ENCODE results near the gene SIRT2. TPM values are rescaled to one million over a fixed set of nuclear protein-coding genes. Genes with fewer than 3 reads are reported as not detected.

The SIRT2 gene
- polyA plus RNA-seq, 1 donor from 2014 or later = 102 TPM

DNA sequence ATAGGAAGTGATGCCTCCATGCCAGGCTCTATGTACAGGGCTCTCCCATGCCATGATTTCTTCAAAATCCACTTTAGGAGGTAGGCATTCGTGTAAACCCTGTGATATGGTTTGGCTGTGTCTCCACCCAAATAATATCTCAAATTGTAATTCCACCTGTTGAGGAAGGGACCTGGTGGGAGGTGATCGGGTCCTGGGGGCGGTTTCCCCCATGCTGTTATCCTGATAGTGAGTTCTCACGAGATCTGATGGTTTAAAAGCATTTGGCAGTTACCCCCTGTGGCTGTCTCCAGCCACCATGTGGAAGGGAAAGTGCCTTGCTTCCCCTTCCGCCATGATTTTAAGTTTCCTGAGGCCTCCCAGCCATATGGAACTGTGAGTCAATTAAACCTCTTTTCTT is 23.1 kb upstream of the SIRT2 start:
- Histone ChIP-seq H4K20me1 (ENCODE audit: insufficient read depth) (no peaks in the 10 kb centered on the region), H3K79me2 (replicated peaks; ENCODE audit: insufficient read depth, low read length) (no peaks in the 10 kb centered on the region), H3K4me3 (ENCODE audit: low read length) (no peak overlapping the region), H3K27ac (ENCODE audit: low read length) (no peak overlapping the region), H3K36me3 (ENCODE audit: insufficient read depth, low read length) (no peaks in the 10 kb centered on the region), H3K4me2 (ENCODE audit: low read length) (no peak overlapping the region), H3F3A (ENCODE audit: insufficient read depth, low read length, poor library complexity, severe bottlenecking) (no peaks in the 10 kb centered on the region), H3K9me3 (ENCODE audit: low read length) (no peaks in the 10 kb centered on the region), H2AFZ (ENCODE audit: low read depth, low read length) (no peak overlapping the region), H3K27me3 (ENCODE audit: insufficient read depth, low read depth, low read length) (no peaks in the 10 kb centered on the region), H3K9ac (ENCODE audit: low read length) (no peak overlapping the region), H3K9me2 (ENCODE audit: insufficient read depth, low read length) (no peaks in the 10 kb centered on the region)
- TF ChIP-seq, protein P1, sequence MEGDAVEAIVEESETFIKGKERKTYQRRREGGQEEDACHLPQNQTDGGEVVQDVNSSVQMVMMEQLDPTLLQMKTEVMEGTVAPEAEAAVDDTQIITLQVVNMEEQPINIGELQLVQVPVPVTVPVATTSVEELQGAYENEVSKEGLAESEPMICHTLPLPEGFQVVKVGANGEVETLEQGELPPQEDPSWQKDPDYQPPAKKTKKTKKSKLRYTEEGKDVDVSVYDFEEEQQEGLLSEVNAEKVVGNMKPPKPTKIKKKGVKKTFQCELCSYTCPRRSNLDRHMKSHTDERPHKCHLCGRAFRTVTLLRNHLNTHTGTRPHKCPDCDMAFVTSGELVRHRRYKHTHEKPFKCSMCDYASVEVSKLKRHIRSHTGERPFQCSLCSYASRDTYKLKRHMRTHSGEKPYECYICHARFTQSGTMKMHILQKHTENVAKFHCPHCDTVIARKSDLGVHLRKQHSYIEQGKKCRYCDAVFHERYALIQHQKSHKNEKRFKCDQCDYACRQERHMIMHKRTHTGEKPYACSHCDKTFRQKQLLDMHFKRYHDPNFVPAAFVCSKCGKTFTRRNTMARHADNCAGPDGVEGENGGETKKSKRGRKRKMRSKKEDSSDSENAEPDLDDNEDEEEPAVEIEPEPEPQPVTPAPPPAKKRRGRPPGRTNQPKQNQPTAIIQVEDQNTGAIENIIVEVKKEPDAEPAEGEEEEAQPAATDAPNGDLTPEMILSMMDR (IDR thresholded peaks at IDR 0.05; ENCODE audit: poor library complexity, severe bottlenecking) = no peak
- TF ChIP-seq SMC3 (conservative IDR thresholded peaks at IDR 0.05; ENCODE audit: poor library complexity) (no peak), EP300 (conservative IDR thresholded peaks at IDR 0.05; ENCODE audit: poor library complexity, severe bottlenecking) (no peak), RAD21 (conservative IDR thresholded peaks at IDR 0.05) (no peak), MXI1 (conservative IDR thresholded peaks at IDR 0.05; ENCODE audit: poor library complexity, severe bottlenecking) (no peak)
- TF ChIP-seq, protein P2, sequence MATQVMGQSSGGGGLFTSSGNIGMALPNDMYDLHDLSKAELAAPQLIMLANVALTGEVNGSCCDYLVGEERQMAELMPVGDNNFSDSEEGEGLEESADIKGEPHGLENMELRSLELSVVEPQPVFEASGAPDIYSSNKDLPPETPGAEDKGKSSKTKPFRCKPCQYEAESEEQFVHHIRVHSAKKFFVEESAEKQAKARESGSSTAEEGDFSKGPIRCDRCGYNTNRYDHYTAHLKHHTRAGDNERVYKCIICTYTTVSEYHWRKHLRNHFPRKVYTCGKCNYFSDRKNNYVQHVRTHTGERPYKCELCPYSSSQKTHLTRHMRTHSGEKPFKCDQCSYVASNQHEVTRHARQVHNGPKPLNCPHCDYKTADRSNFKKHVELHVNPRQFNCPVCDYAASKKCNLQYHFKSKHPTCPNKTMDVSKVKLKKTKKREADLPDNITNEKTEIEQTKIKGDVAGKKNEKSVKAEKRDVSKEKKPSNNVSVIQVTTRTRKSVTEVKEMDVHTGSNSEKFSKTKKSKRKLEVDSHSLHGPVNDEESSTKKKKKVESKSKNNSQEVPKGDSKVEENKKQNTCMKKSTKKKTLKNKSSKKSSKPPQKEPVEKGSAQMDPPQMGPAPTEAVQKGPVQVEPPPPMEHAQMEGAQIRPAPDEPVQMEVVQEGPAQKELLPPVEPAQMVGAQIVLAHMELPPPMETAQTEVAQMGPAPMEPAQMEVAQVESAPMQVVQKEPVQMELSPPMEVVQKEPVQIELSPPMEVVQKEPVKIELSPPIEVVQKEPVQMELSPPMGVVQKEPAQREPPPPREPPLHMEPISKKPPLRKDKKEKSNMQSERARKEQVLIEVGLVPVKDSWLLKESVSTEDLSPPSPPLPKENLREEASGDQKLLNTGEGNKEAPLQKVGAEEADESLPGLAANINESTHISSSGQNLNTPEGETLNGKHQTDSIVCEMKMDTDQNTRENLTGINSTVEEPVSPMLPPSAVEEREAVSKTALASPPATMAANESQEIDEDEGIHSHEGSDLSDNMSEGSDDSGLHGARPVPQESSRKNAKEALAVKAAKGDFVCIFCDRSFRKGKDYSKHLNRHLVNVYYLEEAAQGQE (IDR thresholded peaks at IDR 0.05; ENCODE audit: borderline replicate concordance) = no peak

DNA sequence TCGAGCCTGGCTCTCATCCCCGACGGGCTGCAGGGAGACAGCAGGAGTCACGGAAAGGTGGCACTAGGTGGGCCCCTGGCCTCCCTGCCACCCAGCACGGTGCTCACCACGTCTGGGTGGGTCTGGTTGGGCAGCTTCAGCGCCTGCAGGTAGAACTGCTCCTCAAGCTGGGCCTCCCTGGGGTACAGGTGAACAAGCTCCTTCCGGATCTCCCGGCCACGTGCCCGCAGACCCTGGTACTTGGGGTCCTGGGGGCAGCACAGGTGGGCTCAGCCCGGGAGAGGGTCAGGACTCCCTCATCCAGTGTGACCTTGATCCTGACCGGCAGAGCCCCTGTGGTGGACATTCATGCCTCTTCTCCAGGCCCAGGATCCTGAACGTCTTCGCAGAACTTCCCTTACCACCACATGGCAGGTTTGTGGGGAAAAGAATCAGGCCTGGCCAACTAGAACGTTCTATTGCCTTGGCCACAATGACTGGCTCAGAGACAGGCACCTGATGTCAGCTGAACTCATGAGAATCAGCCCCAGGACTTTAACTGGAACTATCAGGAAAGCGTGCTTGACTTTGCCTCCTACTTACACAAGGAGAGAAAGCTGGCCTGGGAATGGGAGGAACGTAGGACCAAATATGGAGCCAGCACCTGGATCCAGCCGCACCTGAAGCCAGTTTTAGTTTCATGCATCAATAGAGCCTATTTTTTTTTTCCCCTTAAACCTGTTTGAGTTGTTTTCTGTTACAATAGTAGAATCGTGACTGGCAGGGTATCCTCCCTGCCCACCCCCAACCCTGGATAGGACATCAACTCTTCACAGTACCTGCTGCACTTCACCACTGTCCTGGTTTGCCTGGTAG is 22.2 kb upstream of the SIRT2 start:
- H3K9ac ChIP-seq (ENCODE audit: low read length) = no peak overlapping the region
- no peaks in the 10 kb centered on the region for H3F3A ChIP-seq (ENCODE audit: insufficient read depth, low read length, poor library complexity, severe bottlenecking)
- TF ChIP-seq TAF1 (IDR thresholded peaks at IDR 0.05; ENCODE audit: low read depth) = no peak
- TF ChIP-seq RAD21 (conservative IDR thresholded peaks at IDR 0.05) = no peak
- TF ChIP-seq, protein P2 (IDR thresholded peaks at IDR 0.05; ENCODE audit: borderline replicate concordance) = no peak
- no peak for TF ChIP-seq POLR2AphosphoS5 (IDR thresholded peaks at IDR 0.05)
- no peak for TF ChIP-seq EZH2 (IDR thresholded peaks at IDR 0.05; ENCODE audit: borderline replicate concordance, insufficient read depth, low read length, poor library complexity, severe bottlenecking)
- TF ChIP-seq EP300 (conservative IDR thresholded peaks at IDR 0.05; ENCODE audit: poor library complexity, severe bottlenecking) = no peak
- TF ChIP-seq, protein P1 (IDR thresholded peaks at IDR 0.05; ENCODE audit: poor library complexity, severe bottlenecking) = no peak
- TF ChIP-seq MXI1 (conservative IDR thresholded peaks at IDR 0.05; ENCODE audit: poor library complexity, severe bottlenecking) = no peak
- TF ChIP-seq SMC3 (conservative IDR thresholded peaks at IDR 0.05; ENCODE audit: poor library complexity) = no peak
- no peaks in the 10 kb centered on the region for H3K9me3 ChIP-seq (ENCODE audit: low read length)
- H3K36me3 ChIP-seq (ENCODE audit: insufficient read depth, low read length) = no peaks in the 10 kb centered on the region
- no peak overlapping the region for H3K27ac ChIP-seq (ENCODE audit: low read length)
- no peaks in the 10 kb centered on the region for H3K9me2 ChIP-seq (ENCODE audit: insufficient read depth, low read length)
- no peaks in the 10 kb centered on the region for H4K20me1 ChIP-seq (ENCODE audit: insufficient read depth)
- H3K4me2 ChIP-seq (ENCODE audit: low read length) = no peak overlapping the region
- H3K79me2 ChIP-seq (replicated peaks; ENCODE audit: insufficient read depth, low read length) = no peaks in the 10 kb centered on the region
- no peak overlapping the region for H2AFZ ChIP-seq (ENCODE audit: low read depth, low read length)
- no peaks in the 10 kb centered on the region for H3K27me3 ChIP-seq (ENCODE audit: insufficient read depth, low read depth, low read length)
- H3K4me3 ChIP-seq (ENCODE audit: low read length) = no peak overlapping the region
